ENCODE results near the gene ILDR1.

The ILDR1 gene

GRCh38 chr3:122014741-122015140, 7.3 kb downstream of the ILDR1 start:
- DNase-seq (ENCODE audit: low spot score), result no peak

- DNase-seq (ENCODE audit: low spot score), result no peak
Observed at GRCh38 chr3:122013448-122013925, 8.6 kb downstream of the ILDR1 start.

DNA sequence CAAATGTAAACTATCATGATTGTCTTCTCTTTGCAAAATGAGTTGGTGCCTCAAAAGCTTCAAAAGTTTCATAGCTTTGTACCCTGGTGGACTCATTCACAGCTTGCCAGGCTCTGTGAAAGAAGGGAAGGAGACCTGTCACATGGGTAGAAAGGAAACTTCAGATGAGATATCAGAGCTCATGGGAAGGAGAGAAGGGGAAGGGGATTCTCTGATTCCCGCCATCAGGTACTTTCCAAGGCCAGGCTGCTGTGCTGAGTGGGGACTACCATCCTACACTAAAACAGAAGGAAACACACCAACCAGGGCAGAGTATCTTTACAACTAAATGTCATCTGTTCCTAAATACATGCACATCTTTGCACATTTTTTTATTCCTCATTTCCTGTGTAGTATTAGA, 9.2 kb downstream of the ILDR1 start:
- DNase-seq (ENCODE audit: low spot score), result no peak

GRCh38 chr3:122011396-122011795, 10.7 kb downstream of the ILDR1 start:
- no peak for DNase-seq (ENCODE audit: low spot score)

- DNase-seq (ENCODE audit: low spot score), result no peak
Observed at GRCh38 chr3:122010506-122010905, 11.5 kb downstream of the ILDR1 start.

- DNase-seq (ENCODE audit: low spot score), result no peak
Observed at GRCh38 chr3:122008166-122008565, 13.9 kb downstream of the ILDR1 start.

DNA sequence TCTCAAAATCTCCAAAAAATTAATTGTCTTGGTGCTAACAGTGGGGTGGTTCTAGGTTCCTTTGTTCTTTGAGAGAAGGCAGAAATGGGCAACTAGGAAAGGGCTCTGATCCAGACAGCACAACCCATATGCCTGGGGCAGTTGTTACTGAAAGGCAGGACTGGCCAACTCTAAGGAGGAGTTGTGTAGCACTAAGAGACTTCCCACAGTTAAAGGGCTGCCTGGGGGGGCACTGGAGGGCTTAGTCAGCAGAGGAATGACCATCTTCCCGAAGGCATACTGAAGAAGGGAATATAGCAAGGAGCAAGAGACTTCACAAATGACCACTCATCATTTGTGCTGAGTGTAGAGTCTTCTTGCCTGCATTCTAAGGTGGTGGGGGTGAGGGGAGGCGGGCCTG, 15.8 kb downstream of the ILDR1 start:
- no peak for DNase-seq (ENCODE audit: low spot score)

DNA sequence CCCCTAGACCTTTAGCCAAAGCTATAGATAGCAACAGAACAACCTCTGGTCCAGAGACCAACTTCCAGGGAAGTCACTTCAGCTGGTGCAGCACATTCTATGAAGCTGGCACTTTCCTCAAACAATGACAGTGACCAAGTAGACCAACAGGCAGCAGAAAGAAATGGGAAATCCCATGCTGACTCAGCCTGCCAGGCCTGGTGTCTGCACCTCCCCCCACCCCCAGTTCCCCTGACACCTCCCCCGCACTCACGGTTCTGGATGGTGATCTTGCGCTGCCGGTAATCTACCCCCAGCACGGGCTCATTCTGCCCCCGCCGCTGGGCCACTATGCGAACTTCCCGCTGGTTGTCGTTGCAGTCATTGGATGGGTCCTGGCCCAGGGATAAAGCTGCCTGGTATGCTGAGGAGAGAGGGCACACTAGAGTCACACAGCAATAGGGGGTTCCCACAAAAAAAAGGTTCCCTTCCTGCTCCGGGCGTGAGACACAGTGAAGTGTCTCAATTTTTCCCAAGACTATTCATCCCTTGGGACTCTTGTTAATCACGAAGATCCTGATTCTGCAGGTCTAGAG, 17.0 kb downstream of the ILDR1 start:
- DNase-seq (ENCODE audit: low spot score), result no peak

DNA sequence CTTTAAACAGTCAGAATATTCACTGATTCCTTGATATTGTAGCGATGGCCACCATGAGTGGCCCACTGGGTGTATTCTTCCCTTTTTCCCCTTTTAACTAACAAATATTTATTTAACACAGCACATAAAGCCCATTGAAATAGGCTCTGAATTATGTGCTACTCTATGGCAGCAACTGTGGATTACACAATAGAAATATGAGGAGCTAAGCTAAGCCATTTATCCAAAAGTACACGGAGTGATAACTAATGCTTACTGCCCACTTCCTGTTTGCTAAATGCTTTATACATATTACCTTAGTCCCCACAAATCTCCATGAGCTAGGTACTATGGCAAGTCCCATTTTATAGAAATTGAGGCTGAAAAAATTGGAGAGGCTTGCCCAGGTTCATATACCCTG, 17.9 kb downstream of the ILDR1 start:
- no peak for DNase-seq (ENCODE audit: low spot score)

GRCh38 chr3:122003606-122004005, 18.4 kb downstream of the ILDR1 start:
- DNase-seq (ENCODE audit: low spot score), result no peak

DNA sequence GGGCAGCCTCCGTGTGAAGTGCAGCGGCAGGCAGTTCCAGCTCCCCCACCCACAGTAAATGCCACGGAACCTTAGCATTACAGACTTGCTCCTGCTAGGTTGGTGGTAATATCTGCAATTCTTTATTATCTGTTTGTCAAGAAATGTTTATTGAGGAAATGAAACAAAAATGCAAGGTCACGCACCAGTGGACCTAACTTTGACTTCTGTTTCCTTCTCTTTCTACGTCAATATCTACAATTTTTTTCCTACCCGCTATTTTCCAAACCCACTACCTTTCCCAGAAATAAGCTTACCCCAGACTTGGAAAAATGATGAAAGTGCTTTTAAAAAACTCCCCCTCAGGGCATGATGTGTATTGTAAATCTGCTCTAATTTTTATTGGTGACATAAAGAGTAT, 18.9 kb downstream of the ILDR1 start:
- no peak for DNase-seq (ENCODE audit: low spot score)

DNA sequence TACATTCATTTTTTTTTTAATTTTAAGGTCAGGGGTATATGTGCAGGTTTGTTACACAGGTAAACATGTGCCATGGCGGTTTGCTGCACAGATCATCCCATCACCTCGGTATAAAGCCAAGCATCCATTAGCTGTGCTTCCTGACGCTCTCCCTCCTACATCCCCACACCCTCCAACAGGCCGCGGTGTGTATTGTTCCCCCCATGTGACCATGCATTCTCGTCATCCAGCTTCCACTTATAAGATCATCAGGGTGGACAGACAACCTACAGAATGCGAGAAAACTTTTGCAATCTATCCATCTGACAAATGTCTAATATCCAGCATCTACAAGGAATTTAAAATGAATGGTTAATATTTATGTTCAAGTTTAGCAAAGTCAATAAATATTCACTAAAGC, 19.4 kb downstream of the ILDR1 start:
- DNase-seq (ENCODE audit: low spot score), result no peak

GRCh38 chr3:122001892-122002291, 20.2 kb downstream of the ILDR1 start:
- no peak for DNase-seq (ENCODE audit: low spot score)

- DNase-seq (ENCODE audit: low spot score), result no peak
Observed at GRCh38 chr3:122000936-122001605, 21.0 kb downstream of the ILDR1 start.

GRCh38 chr3:121999931-122000330, 22.1 kb downstream of the ILDR1 start:
- no peak for DNase-seq (ENCODE audit: low spot score)

DNA sequence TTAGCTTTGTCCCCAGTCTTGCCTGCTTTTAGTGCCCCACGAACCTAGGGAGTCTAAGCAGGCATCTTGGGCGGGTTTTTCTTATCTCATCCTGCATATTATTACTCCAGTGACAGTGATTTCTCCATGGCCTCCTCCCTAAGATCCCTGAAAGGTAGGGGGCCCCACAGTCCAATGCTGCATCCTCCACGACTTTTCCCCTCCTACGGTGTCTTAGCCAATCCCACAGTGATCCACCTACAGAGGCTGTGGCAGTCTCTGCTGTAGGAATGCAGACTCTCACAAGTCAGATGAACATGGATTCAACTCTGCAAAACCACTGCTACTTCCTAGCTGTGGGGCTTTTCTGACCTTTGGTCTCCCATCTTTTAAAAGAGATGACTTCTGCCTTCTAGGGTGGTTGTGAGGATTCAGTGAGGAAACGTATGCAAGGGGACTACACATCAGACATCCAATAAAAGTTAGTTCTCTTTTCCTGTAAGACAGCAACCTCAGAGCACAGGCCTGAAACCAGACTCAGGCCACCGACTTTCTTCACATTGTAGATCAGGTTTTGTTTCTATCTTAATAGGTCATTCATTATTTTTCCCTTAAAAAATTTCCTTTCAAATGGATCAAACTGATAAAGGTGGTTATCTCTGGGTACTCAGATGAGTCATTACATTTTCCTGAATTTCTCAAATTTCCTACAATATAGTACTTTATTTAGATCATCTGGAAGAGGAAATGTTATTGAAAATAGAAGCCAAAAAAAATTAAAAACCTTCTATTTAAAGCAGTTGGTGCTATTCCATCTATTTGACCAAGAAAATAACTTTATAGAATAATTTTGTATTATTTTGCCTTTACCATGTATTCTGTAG, 23.2 kb downstream of the ILDR1 start:
- no peak for DNase-seq (ENCODE audit: low spot score)

DNA sequence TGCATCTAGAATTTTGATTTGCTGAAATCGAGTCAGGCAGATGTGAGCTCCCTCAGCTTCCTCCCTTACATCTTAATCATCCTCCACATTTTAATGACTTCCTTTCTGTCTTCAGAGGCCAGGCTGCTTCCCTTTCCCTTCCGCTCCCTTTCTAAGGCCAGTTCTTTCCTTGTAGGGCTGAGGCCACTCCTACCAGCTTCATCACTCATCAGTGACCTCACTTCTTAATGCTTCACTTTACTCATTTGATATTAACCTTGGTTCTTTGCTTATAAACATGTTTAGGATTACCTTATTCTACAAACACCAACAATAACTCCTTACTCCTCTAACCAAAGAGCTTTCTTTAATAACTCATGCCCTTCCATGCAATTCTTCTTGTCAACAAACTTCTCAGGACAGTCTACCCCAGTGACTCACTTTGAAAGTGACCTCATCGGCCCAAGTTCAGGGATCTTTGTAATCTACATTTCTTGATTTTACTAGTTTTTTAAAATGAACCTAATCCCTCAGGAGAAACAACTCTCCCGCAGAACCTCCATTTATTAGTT, 23.9 kb downstream of the ILDR1 start:
- no peak for DNase-seq (ENCODE audit: low spot score)

DNA sequence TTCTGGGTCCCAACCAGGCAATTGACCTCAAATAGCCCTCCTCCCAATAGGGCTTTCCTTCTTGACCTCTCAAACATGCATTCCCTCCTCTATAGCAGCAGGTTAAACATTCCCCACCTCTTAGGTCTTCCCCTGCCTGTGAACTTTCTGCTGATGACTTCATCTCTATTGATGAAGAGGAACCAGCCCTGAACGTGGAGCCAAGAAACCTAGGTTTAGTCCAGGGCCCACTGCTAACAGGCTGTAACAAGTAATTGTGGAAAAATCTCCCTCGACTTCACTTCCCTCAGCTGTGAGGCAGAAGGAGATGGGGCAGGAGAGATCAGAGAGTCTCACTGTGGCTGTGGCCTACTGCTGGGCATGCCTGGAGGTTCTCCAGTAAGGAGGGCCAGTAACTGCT, 24.7 kb downstream of the ILDR1 start:
- no peak for DNase-seq (ENCODE audit: low spot score)

- no peak for DNase-seq (ENCODE audit: low spot score)
Observed at GRCh38 chr3:121996441-121996840, 25.6 kb downstream of the ILDR1 start.

- peak; percentile 8 for DNase-seq (ENCODE audit: low spot score)
Observed at GRCh38 chr3:121995161-121996137, 26.6 kb downstream of the ILDR1 start.

DNA sequence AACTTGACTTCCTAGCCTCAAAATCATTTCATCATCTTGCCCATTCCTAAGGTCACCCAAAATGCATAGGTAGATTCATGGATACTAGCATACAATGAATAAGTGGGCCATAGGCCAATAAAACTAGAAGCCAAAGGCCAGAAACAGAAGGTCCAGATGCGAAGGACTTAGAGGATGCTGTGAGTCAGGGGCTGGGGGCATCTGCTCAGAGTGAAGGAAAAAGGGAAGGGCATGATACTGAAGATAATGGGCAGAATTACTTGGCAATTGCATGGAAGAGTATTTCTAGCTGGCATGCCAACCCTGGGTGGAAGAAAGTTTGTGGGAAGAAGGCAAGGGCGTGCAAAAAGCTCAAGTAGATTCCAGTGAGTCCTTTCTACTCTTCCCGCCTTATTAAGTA, 27.5 kb downstream of the ILDR1 start:
- DNase-seq (ENCODE audit: low spot score), result no peak
